Esophagus squamous epithelium (tissue), 5 donors: ENCODE results near the gene CTXN1. TPM values are rescaled to one million over a fixed set of nuclear protein-coding genes. Genes with fewer than 3 reads are reported as not detected.

ENCODE experiments used
- DNase-seq: peaks from one replicate; lab custom pipeline; 2025; lab: John Stamatoyannopoulos, UW
- H3K27ac ChIP-seq, 4 donors: fragments of 200-600 bp; sonication (generic); one replicate each; pipeline ENCODE4 v1.5.1; 2016 to 2019; ENCODE audit warnings: mild to moderate bottlenecking in 1 of 4
- H3K27me3 ChIP-seq, 4 donors: fragments of 200-600 bp; sonication (generic); 1 replicate in 3 of 4; 2 replicates in 1 of 4; pipeline versions ENCODE4 v1.5.1 to v1.6.0; 2017 to 2021; ENCODE audit warnings: antibody characterized with exemption in 1 of 4
- H3K36me3 ChIP-seq, 3 donors: fragments of 200-600 bp; sonication (generic); one replicate each; pipeline ENCODE4 v1.5.1; 2016 to 2019
- H3K4me1 ChIP-seq, 3 donors: fragments of 200-600 bp; sonication (generic); one replicate each; pipeline ENCODE4 v1.5.1; 2017 to 2019
- H3K4me3 ChIP-seq, 4 donors: fragments of 200-600 bp; sonication (generic); 1 replicate in 3 of 4; 2 replicates in 1 of 4; pipeline ENCODE4 v1.5.1; 2016 to 2019; ENCODE audit warnings: mild to moderate bottlenecking in 2 of 4, moderate library complexity in 1 of 4
- H3K9me3 ChIP-seq, 3 donors: fragments of 200-600 bp; sonication (generic); one replicate each; pipeline ENCODE4 v1.5.1; 2016 to 2019
- CTCF ChIP-seq, 6 experiments: fragments of 450-650 bp in 4 of 6; fragments of 200-600 bp in 2 of 6; sonication (generic) in 2 of 6; IDR thresholded peaks; one replicate each; pipeline ENCODE4 v1.5.1; 2016 to 2019; ENCODE audit warnings: antibody characterized with exemption in 6 of 6, mild to moderate bottlenecking in 4 of 6, moderate library complexity in 4 of 6
- POLR2A ChIP-seq, 4 donors: fragments of 450-650 bp; IDR thresholded peaks; one replicate each; pipeline ENCODE4 v1.6.1; 2017; ENCODE audit warnings: antibody characterized with exemption in 4 of 4, mild to moderate bottlenecking in 4 of 4, moderate library complexity in 3 of 4
- WGBS, 2 donors: methylation state at CpG; one replicate each; pipeline ENCODE4 v1.1.5; 2018; 5-methylcytosine and 5-hydroxymethylcytosine counted together
- intact Hi-C: fragments of 100-400 bp; cut with DNase I; formaldehyde crosslinking; loops from one replicate; pipeline ENCODE4 v1.15.0; 2022
- total RNA-seq, 4 donors: library from RNA; depleted of rRNA; stranded (reverse); fragments of >200 nt; gene quantifications; one replicate each; pipeline ENCODE4 v1.1.0, GENCODE V29; 2016
- donor health status: DM: yes; HTN: yes; CAD: no.

The CTXN1 gene
- total RNA-seq, 4 donors from 2014 or later: 0.35 to 2.7 (median 0.75) TPM; not detected in 1

- H3K4me3 ChIP-seq: no peak overlapping the region
- no peaks in the 10 kb centered on the region for H3K9me3 ChIP-seq
- peaks cover 7 to 28% (median 14%) of the 10 kb centered on the region in 3 donors for H3K4me1 ChIP-seq
- H3K27ac ChIP-seq: no peak overlapping the region
- no peaks in the 10 kb centered on the region for H3K27me3 ChIP-seq
- intact Hi-C loops: no loop called here
- no peak for TF ChIP-seq POLR2A (IDR thresholded peaks at IDR 0.05)
- no peak for TF ChIP-seq CTCF (IDR thresholded peaks at IDR 0.05)
- no peak for DNase-seq
- H3K36me3 ChIP-seq: peaks cover 46 to 99% (median 50%) of the 10 kb centered on the region in 3 donors
- 93 to 94% methylated on average over 13 to 21 of the region's 55 CpGs for WGBS, 2 donors
Observed at GRCh38 chr19:7933828-7934725, 8.1 kb upstream of the CTXN1 start.

- WGBS, 2 donors: 92 to 100% methylated on average over 4 to 8 of the region's 14 CpGs
- H3K9me3 ChIP-seq: no peaks in the 10 kb centered on the region
- H3K27me3 ChIP-seq: no peaks in the 10 kb centered on the region
- TF ChIP-seq CTCF (IDR thresholded peaks at IDR 0.05) (peak in 1 of 6 experiments; percentile 33), POLR2A (IDR thresholded peaks at IDR 0.05) (no peak)
- H3K4me1 ChIP-seq: peaks cover 8 to 34% (median 20%) of the 10 kb centered on the region in 3 donors
- peak overlapping the region in 1 of 4 donors; percentile 12 for H3K27ac ChIP-seq
- H3K4me3 ChIP-seq: no peak overlapping the region
- intact Hi-C loops: no loop called here
- H3K36me3 ChIP-seq: peaks cover 46 to 92% (median 50%) of the 10 kb centered on the region in 3 donors
- DNase-seq: no peak
Observed at GRCh38 chr19:7933411-7933810, 7.5 kb upstream of the CTXN1 start.

- H3K36me3 ChIP-seq: peaks cover 45 to 87% (median 48%) of the 10 kb centered on the region in 3 donors
- intact Hi-C loops: no loop called here
Observed at GRCh38 chr19:7932930-7933300, 7.0 kb upstream of the CTXN1 start.

GRCh38 chr19:7932276-7932929, 6.5 kb upstream of the CTXN1 start:
- intact Hi-C loops: no loop called here
- 88 to 89% methylated on average over 14 to 21 of the region's 32 CpGs for WGBS, 2 donors
- peak overlapping the region in 1 of 4 donors; percentile 85 for H3K27ac ChIP-seq

More at GRCh38 chr19:7932930-7933300, 7.0 kb upstream of the CTXN1 start:
- peaks cover 11 to 39% (median 25%) of the 10 kb centered on the region in 3 donors for H3K4me1 ChIP-seq
- no peaks in the 10 kb centered on the region for H3K27me3 ChIP-seq
- DNase-seq: no peak
- no peaks in the 10 kb centered on the region for H3K9me3 ChIP-seq
- H3K4me3 ChIP-seq: no peak overlapping the region
- 90 to 100% methylated on average over 2 of the region's 10 CpGs for WGBS, 2 donors
- TF ChIP-seq POLR2A (IDR thresholded peaks at IDR 0.05) (no peak), CTCF (IDR thresholded peaks at IDR 0.05) (no peak)
- H3K27ac ChIP-seq: no peak overlapping the region

More at GRCh38 chr19:7932276-7932929, 6.5 kb upstream of the CTXN1 start:
- H3K4me1 ChIP-seq: peaks cover 16 to 44% (median 30%) of the 10 kb centered on the region in 3 donors
- H3K36me3 ChIP-seq: peaks cover 40 to 82% (median 43%) of the 10 kb centered on the region in 3 donors
- H3K27me3 ChIP-seq: no peaks in the 10 kb centered on the region
- no peak for DNase-seq
- TF ChIP-seq POLR2A (IDR thresholded peaks at IDR 0.05) (no peak), CTCF (IDR thresholded peaks at IDR 0.05) (no peak)
- H3K4me3 ChIP-seq: no peak overlapping the region
- no peaks in the 10 kb centered on the region for H3K9me3 ChIP-seq
